Neural progenitor cell (in vitro differentiated cells): Measurements from ENCODE around the gene USP54. TPM values are rescaled to one million over a fixed set of nuclear protein-coding genes. Genes with fewer than 3 reads are reported as not detected.
A peak's percentile ranks its signal among the peaks of the same experiment; 100 is the strongest.

Experiments used
- DNase-seq: peaks from one replicate; pipeline ENCODE4 v3.0.0-alpha.2; 2016; ENCODE audit warnings: low spot score
- H2AFZ ChIP-seq: fragments of 200-600 bp; sonication (generic); replicated peaks from 2 replicates; pipeline ENCODE4 v1.6.1; 2016; ENCODE audit warnings: antibody characterized with exemption
- H3F3A ChIP-seq: fragments of 200-600 bp; sonication (generic); 2 replicates; pipeline ENCODE4 v1.6.1; 2016; ENCODE audit warnings: antibody characterized with exemption, low read depth
- H3K27ac ChIP-seq: fragments of 200-600 bp; sonication (generic); 2 replicates; pipeline ENCODE4 v1.5.1; 2016; ENCODE audit warnings: mild to moderate bottlenecking
- H3K27me3 ChIP-seq: fragments of 200-600 bp; sonication (generic); 2 replicates; pipeline ENCODE4 v1.6.1; 2016; ENCODE audit warnings: mild to moderate bottlenecking, moderate library complexity
- H3K36me3 ChIP-seq: fragments of 200-600 bp; sonication (generic); 2 replicates; pipeline ENCODE4 v1.5.1; 2016
- H3K4me1 ChIP-seq: fragments of 200-600 bp; sonication (generic); 2 replicates; pipeline ENCODE4 v1.6.1; 2016; ENCODE audit warnings: mixed run types
- H3K4me2 ChIP-seq: fragments of 200-600 bp; sonication (generic); 2 replicates; pipeline ENCODE4 v1.6.1; 2016
- H3K4me3 ChIP-seq: fragments of 200-600 bp; sonication (generic); 2 replicates; pipeline ENCODE4 v1.5.1; 2016
- H3K79me2 ChIP-seq: fragments of 200-600 bp; sonication (generic); 2 replicates; pipeline ENCODE4 v1.6.1; 2016; ENCODE audit warnings: low read depth
- H3K9ac ChIP-seq: fragments of 200-600 bp; sonication (generic); 2 replicates; pipeline ENCODE4 v1.6.1; 2016
- H3K9me3 ChIP-seq: fragments of 200-600 bp; sonication (generic); 2 replicates; pipeline ENCODE4 v1.5.1; 2016; ENCODE audit warnings: low read depth
- H4K20me1 ChIP-seq: fragments of 200-600 bp; sonication (generic); 2 replicates; pipeline ENCODE4 v1.6.1; 2016; ENCODE audit warnings: low read depth
- H3K27ac Mint-ChIP-seq: 3 replicates; pipeline ENCODE4 v1.8.0; 2021; ENCODE audit warnings: mixed read lengths
- H3K27me3 Mint-ChIP-seq: 2 replicates; pipeline ENCODE4 v1.8.0; 2022; ENCODE audit warnings: low read depth, mild to moderate bottlenecking, inconsistent platforms, moderate library complexity, mixed read lengths; ENCODE audit not compliant: insufficient read depth
- H3K36me3 Mint-ChIP-seq: 3 replicates; pipeline ENCODE4 v1.8.0; 2021; ENCODE audit warnings: mixed read lengths
- H3K4me1 Mint-ChIP-seq: 3 replicates; pipeline ENCODE4 v1.8.0; 2021; ENCODE audit warnings: mixed read lengths
- H3K4me3 Mint-ChIP-seq: 3 replicates; pipeline ENCODE4 v1.8.0; 2021; ENCODE audit warnings: mild to moderate bottlenecking, moderate library complexity, mixed read lengths
- H3K9me3 Mint-ChIP-seq: 3 replicates; pipeline ENCODE4 v1.8.0; 2020; ENCODE audit warnings: mixed read lengths
- EZH2 ChIP-seq: fragments of 200-600 bp; sonication (generic); IDR thresholded peaks from 2 replicates; pipeline ENCODE4 v1.6.1; 2017; ENCODE audit warnings: antibody characterized with exemption, mild to moderate bottlenecking, moderate library complexity
- EZH2phosphoT487 ChIP-seq: fragments of 200-600 bp; sonication (generic); IDR thresholded peaks from 2 replicates; pipeline ENCODE4 v1.6.1; 2017; ENCODE audit warnings: antibody characterized with exemption
- total RNA-seq: library from RNA; depleted of rRNA; stranded (reverse); fragments of >200 nt; gene quantifications from 2 replicates; pipeline ENCODE4 v1.2.3, GENCODE V29; 2015; ENCODE audit warnings: low replicate concordance
- TF ChIP-seq, protein P1 (sequence below): fragments of 200-600 bp; sonication (generic); IDR thresholded peaks from 2 replicates; pipeline ENCODE4 v1.5.1; 2017; ENCODE audit warnings: antibody characterized with exemption, mild to moderate bottlenecking

The USP54 gene
- 50.6 and 97.2 TPM in 2 replicates for total RNA-seq

GRCh38 chr10:73590881-73591799 is at the start of gene USP54:
Gene USP54 (minus strand): TSS chr10:73591342. CDS start chr10:73575658, 15,684 bp downstream.
- H3K9me3 ChIP-seq, result no peaks in the 10 kb centered on the region
- peaks cover 59% of the 10 kb centered on the region for H3K79me2 ChIP-seq
- H3K27me3 ChIP-seq, result no peaks in the 10 kb centered on the region
- H3K4me1 ChIP-seq, result peaks cover 41% of the 10 kb centered on the region
- Mint-ChIP-seq H3K27me3 (no peaks in the 10 kb centered on the region), H3K27ac (peak within 1 kb of the TSS; percentile 98), H3K9me3 (peaks cover 2% of the 10 kb centered on the region), H3K36me3 (peaks cover 11% of the 10 kb centered on the region), H3K4me1 (peaks cover 26% of the 10 kb centered on the region), H3K4me3 (peak within 1 kb of the TSS; percentile 77)
- DNase-seq, result peak; percentile 69
- H4K20me1 ChIP-seq, result peaks cover 12% of the 10 kb centered on the region
- H3K4me3 ChIP-seq, result peak within 1 kb of the TSS; percentile 34
- peak within 1 kb of the TSS; percentile 10 for H3K9ac ChIP-seq
- peak within 1 kb of the TSS; percentile 63 for H3K4me2 ChIP-seq
- peak within 1 kb of the TSS; percentile 80 for H3K27ac ChIP-seq
- TF ChIP-seq EZH2phosphoT487, result no peak
- TF ChIP-seq, protein P1, sequence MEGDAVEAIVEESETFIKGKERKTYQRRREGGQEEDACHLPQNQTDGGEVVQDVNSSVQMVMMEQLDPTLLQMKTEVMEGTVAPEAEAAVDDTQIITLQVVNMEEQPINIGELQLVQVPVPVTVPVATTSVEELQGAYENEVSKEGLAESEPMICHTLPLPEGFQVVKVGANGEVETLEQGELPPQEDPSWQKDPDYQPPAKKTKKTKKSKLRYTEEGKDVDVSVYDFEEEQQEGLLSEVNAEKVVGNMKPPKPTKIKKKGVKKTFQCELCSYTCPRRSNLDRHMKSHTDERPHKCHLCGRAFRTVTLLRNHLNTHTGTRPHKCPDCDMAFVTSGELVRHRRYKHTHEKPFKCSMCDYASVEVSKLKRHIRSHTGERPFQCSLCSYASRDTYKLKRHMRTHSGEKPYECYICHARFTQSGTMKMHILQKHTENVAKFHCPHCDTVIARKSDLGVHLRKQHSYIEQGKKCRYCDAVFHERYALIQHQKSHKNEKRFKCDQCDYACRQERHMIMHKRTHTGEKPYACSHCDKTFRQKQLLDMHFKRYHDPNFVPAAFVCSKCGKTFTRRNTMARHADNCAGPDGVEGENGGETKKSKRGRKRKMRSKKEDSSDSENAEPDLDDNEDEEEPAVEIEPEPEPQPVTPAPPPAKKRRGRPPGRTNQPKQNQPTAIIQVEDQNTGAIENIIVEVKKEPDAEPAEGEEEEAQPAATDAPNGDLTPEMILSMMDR, result no peak
- no peak for TF ChIP-seq EZH2
- peaks cover 31% of the 10 kb centered on the region for H3F3A ChIP-seq
- H3K36me3 ChIP-seq, result no peaks in the 10 kb centered on the region
- no peak within 1 kb of the TSS for H2AFZ ChIP-seq

- H3K4me1 ChIP-seq, result no peaks in the 10 kb centered on the region
- no peak overlapping the region for H3K9ac ChIP-seq
- no peaks in the 10 kb centered on the region for H3K79me2 ChIP-seq
- no peaks in the 10 kb centered on the region for H3K36me3 ChIP-seq
- H3K27me3 ChIP-seq, result no peaks in the 10 kb centered on the region
- no peak overlapping the region for H3K27ac Mint-ChIP-seq
- TF ChIP-seq EZH2phosphoT487 (no peak), EZH2 (no peak)
- TF ChIP-seq, protein P1, result no peak
- H3K4me2 ChIP-seq, result no peak overlapping the region
- H3F3A ChIP-seq, result no peaks in the 10 kb centered on the region
- no peaks in the 10 kb centered on the region for H4K20me1 ChIP-seq
- H3K9me3 ChIP-seq, result no peaks in the 10 kb centered on the region
- H3K27me3 Mint-ChIP-seq, result peaks cover 7% of the 10 kb centered on the region
- no peak for DNase-seq
- no peak overlapping the region for H3K4me3 Mint-ChIP-seq
- H3K36me3 Mint-ChIP-seq, result no peaks in the 10 kb centered on the region
- H3K4me1 Mint-ChIP-seq, result peaks cover 2% of the 10 kb centered on the region
- H3K9me3 Mint-ChIP-seq, result no peaks in the 10 kb centered on the region
- no peak overlapping the region for H3K4me3 ChIP-seq
- no peak overlapping the region for H3K27ac ChIP-seq
- H2AFZ ChIP-seq, result no peak overlapping the region
Observed at GRCh38 chr10:73639286-73639685, 48.1 kb upstream of the USP54 start.

DNA sequence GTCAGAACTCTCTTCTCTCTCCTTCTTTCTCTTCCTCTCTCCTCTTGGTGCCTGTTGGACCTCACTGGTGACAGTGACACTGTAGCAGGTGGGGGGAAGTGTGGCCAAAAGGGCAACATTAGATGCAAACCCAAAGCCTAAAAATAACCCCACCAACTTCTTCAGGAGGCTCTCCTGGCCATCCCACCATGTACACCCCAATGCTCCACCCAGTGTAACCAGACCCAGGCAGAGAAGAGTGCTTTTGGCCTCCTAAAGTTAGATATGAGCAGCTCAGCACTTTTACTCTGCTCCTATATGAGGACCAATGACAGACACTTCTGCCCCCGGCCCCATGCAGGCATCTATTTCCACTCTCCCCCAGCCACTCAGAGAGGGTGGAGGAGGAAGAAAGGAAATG is 44.6 kb upstream of the USP54 start:
- H3K9ac ChIP-seq, result no peak overlapping the region
- H3K4me2 ChIP-seq, result no peak overlapping the region
- Mint-ChIP-seq H3K4me3 (no peak overlapping the region), H3K36me3 (no peaks in the 10 kb centered on the region), H3K4me1 (no peaks in the 10 kb centered on the region), H3K9me3 (no peaks in the 10 kb centered on the region), H3K27ac (no peak overlapping the region), H3K27me3 (peaks cover 6% of the 10 kb centered on the region)
- no peaks in the 10 kb centered on the region for H3K9me3 ChIP-seq
- H3K79me2 ChIP-seq, result no peaks in the 10 kb centered on the region
- no peak overlapping the region for H3K27ac ChIP-seq
- DNase-seq, result no peak
- no peaks in the 10 kb centered on the region for H4K20me1 ChIP-seq
- no peak overlapping the region for H2AFZ ChIP-seq
- no peaks in the 10 kb centered on the region for H3K36me3 ChIP-seq
- H3K4me3 ChIP-seq, result no peak overlapping the region
- TF ChIP-seq EZH2phosphoT487, result no peak
- TF ChIP-seq, protein P1, result no peak
- no peak for TF ChIP-seq EZH2
- H3F3A ChIP-seq, result no peaks in the 10 kb centered on the region
- no peaks in the 10 kb centered on the region for H3K27me3 ChIP-seq
- H3K4me1 ChIP-seq, result no peaks in the 10 kb centered on the region
